Left renal pelvis (tissue), 4 donors: ENCODE results near the gene VAV2. TPM values are rescaled to one million over a fixed set of nuclear protein-coding genes. Genes with fewer than 3 reads are reported as not detected.

ENCODE experiments used
- DNase-seq, 4 donors: peaks; one replicate each; pipeline ENCODE4 v3.0.0-alpha.2; 2013; ENCODE audit warnings: low read depth in 4 of 4, low spot score in 3 of 4
- polyA plus RNA-seq, 4 donors: library from polyadenylated mRNA; unstranded; fragments of 120-200 nt; gene quantifications; one replicate each; pipeline ENCODE4 v1.2.1, GENCODE V29; 2013; ENCODE audit not compliant: insufficient read length in 4 of 4

VAV2 gene
- polyA plus RNA-seq, 4 donors = 14.7 to 47.1 (median 34.7) TPM

DNA sequence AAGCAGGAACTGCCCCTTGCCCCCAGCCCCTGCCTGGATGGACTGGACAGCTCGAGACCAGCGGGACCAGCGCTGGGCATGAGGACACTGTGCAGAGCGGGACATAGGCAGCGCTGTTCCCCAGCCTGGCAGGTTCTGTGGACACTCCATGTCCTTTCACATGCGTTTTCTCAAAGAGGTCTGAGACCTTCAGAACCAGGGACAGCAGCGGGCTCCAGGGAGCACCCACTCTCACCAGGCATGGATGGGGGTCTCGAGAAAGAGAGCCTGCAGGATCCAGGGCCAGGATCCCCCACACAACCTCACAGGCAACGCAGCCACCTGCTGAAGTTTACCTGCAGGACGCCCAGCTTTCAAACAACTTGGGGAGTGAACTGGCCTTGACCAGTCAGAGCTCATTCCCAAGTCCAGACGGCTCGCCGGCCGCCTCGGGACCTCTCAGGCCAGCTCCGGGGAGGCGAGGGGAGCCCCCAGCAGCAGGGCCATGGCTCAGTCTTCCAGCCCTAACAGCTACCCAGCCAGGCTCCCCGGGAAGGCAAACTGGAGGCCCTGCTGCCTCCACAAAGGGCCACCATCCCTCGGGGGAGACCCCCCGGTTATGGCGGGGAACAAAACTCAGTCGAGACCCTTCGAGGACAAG, 181.4 kb downstream of the VAV2 start:
- DNase-seq = no peak

DNA sequence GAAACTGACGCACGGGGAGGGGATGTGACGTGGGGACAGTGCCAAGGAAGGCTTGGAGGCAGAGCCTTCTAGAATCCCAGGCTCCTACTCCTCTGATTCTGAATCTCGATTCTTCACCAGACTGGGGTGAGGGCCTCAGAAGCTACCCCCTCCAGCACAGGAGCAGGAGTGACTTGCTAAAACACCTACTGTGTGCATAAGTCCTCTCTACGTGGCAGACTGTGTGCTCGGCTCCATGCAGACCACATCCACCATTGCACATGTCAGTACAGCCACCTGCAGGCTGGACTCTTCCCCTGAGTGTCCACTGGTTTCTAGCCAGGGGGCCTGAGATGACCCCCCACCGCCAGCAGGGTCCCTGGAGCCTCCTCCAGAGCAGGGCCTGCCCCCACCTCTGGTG, 182.8 kb downstream of the VAV2 start:
- DNase-seq = no peak

DNA sequence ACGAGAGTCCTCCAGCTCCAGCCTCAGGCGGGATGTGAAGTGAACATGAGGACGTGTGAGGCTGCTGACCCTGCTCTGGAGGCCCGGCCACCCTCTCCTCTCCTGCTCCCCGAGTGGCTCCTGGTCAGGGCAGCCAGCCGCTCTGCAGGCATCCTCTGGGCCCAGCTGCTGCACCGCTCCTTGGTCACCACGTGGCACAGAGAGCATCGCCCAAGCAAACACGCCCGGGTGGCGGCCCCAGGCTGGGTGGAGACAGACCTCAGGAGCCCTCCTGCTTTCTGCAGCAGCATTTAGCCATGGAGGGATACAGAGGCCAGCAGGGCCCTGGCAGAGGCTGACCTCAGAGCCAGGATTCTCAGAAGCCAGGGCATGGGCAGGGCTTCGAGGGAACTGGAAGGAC, 184.3 kb downstream of the VAV2 start:
- DNase-seq = no peak

DNA sequence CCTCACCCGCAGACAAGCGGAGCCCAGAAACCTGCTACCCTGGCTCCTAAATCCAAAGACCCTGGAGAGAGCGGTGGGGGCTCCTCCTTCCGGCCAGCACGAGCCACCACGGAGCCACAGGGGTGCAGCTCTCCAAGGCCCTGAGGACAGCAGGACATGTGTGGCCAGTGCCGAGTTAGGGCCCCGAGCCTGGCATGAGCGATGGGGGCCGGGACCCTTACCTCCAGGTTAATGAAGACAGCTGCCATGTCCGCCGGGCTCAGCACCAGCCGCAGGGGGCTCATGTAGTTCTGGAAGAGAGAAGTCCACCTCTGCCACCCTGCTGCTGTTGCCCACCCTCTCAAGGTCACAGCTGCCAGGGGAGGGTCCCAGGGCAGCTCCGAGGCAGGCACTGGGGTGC, 185.1 kb downstream of the VAV2 start:
- no peak for DNase-seq

DNA sequence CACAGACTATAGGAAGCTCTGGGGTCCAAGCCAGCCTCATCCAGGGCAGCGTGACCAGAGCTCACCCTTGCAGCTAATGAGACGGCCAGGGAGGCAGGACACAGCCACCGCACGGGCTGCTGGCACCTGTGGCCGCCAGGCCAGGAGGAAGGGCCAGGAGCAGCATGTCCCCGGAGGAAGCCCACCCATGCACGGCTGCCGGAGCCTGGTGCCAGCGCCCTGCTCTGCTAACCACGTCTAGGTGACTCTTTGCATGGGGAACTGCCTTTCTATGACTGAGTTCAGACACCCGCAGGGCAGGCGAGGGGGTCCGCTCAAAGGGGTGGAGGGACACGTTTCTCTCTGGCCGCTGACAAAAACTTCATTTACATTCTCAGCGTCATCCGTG, 185.5 kb downstream of the VAV2 start:
- DNase-seq = no peak

DNA sequence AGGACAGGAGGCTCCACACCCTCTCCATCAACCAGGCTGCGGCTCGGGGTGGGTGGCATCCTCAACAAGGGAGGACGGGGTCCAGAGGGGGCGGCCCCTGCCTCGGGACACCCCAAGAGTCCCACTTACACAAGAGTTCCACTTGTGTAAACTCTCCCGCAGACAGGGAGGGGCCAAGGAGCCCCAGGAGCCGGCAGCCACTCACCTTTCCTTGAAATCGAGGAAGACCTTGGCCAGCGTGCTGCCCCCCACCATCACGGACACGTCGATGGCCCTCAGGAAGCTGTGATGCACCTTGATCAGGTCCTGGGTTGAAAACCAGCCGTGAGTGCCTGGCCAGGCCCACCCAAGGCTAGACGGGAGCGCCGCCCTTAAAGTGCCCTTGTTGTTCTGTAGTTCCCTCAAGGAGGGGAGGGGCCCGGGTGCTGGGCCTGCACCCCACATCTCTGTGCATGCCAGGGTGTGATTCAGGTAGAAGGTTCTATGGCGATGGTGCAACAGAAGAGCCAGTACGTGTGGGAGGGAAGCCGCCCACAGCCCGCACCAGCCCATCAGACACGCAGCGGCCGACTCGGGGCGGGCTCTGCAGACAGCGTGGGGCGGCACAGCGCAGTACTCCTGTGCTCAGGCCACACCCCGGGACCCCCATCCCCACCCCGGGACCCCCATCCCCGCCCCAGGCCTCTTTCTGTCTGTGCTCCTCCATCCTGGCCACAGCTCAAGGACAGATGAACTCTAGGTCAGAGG, 186.1 kb downstream of the VAV2 start:
- no peak for DNase-seq

DNA sequence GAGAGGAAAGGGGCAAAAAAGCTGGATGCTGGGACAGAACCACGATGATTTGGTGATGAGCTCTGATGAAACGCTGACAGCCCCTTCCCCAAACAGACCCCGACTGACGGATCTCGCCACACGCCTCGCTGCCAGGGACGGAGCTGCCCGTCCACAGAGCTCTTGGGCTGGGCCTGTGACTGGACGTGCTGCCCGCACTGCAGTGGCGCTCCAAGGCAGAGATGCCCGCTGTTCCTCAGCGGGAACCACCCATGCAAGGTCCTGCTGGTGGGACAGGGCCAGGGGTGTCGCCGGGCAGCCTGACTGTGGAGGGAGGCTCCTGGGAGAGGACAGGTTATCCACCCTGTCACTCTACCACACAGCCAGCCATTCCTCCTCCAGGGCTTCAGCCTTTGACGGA, 187.9 kb downstream of the VAV2 start:
- no peak for DNase-seq

DNA sequence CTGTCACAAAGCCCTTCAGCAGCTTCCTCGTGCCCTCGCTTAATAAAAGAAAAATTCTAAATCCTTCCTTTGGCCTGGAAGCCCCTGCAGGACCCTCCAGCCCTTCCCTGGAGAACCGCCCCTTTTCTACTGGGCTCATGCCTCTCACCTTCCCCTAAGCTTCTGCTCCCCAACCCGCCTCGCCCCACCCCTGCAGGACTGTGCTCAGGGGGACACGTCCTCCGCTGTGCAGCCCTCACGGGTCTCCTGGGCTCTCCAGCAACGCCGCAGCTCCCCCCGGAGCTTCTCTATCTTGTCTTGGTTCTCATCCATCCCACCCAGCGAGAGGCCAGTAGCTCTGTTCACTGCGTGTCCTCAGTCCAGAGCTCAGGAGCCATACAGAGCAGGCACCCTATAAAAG, 188.4 kb downstream of the VAV2 start:
- DNase-seq = no peak

DNA sequence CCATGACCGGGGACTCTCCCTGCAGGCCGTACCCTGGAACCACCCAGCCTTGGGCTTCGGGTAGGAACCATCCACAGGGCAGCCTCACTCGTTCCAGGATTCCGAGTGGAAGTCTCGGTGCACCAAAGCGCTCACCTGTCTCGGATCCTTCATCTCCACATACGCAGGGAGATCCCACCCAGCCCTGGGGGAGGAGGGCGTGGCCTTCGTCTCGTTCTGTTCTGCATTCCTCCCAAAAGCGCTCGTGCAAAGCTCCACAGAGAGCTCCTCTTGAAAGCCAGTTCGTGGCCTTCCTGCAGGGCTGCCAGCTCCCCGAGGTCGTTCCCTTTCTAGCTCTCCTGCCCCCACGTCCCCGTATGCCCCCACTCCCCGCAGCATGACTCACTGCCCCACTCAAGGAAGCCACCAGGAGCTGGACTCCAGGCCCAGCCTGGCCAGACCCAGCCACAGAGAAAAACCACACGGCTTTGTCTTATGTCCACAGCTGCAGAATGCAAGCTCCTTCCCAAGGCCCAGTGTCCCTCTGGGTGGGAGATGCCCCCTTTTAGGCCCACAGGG, 189.0 kb downstream of the VAV2 start:
- DNase-seq = no peak

DNA sequence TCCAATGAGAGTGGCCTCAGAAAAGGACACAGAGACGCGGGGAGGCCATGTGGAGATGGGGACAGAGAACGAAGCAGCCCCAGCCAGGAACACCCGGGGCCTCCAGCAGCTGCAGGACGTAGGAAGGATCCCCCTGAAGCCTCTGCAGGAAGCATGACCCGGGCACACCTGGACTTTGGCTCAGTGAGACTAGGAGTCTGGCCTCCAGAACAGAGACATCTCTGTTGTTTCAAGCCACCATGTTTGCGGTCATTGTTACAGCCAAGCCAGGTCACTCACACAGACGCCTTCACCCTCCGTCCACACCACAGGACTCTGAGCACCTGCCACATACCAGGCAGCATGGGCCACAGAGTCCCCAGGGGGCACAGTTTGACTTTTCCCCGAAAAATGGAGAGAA, 190.4 kb downstream of the VAV2 start:
- no peak for DNase-seq

DNA sequence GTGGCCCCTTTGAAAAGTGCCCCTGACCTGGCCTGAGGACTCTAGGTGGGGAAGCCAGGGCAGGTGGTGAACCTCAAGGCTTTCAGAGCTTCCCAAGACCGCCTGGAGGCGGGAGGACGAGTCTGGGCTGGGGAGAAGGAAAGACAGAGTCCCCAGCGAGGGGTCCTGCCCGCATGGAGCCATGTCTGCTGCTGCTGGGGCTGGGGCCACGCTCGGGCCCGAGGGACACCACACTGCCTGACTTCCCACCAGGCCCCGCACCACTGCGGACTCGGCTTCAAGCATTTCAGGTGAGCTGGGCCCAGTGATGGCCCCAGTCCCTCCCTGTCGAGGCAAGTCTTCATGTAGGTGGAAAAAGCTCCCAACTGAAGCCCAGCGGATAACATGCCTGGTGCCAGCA, 191.9 kb downstream of the VAV2 start:
- DNase-seq = no peak

DNA sequence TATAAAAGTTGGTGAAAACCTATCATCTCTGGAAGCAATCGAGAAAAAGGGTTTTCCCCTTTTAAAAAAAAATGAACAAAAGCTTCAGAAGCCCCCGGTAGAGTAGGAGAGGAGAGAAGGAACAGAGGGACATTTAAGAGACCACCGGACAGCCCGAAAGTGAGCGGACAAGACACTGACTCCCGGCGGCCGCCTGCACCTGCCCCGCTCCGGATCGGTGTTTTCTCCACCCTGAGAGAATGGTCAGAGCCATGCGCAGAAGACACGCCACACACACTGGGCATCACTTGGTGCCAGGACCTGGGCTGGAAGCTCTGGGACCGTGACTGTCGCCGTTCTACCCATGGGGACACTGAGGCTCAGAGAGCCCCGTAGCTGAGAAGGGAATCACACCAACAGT, 192.4 kb downstream of the VAV2 start:
- DNase-seq = no peak

DNA sequence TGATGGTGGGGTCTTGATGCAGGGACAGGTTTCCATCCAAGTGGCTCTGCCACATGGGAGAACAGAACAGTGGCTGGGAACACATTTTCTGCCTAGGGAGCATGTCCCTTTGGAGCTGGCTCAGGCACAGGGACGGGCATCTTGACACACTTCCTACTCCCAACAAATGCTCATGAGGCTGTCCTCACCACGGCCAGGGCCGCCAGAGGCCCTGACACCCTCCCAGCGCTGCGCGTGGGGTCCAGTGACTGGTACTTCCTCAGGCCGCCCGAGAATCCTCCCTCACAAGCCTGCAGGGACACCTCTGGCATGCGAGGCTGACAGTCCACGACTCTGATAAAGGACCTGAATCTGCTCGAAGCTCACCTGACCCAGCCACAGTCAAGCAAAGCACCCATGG, 193.0 kb downstream of the VAV2 start:
- DNase-seq = no peak

DNA sequence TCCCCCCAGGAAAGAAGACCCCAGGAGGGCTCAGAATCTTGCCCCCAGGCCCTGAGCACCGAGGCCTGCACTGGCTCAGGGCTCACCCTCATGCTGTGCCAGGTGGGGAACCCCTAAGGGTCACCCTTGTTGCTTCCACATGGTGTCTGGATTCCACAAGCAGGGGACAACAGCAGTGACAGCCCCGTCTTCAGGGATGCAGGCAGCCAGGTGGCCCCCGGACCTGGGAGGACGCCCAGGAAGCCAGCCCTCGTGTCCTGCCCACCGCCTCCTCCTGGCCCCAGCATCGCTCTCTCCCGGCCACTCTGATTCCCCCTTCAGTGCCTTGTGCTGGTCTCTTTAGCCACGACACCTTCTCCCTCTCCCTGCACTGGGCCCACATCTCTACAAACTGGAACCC, 194.0 kb downstream of the VAV2 start:
- no peak for DNase-seq

DNA sequence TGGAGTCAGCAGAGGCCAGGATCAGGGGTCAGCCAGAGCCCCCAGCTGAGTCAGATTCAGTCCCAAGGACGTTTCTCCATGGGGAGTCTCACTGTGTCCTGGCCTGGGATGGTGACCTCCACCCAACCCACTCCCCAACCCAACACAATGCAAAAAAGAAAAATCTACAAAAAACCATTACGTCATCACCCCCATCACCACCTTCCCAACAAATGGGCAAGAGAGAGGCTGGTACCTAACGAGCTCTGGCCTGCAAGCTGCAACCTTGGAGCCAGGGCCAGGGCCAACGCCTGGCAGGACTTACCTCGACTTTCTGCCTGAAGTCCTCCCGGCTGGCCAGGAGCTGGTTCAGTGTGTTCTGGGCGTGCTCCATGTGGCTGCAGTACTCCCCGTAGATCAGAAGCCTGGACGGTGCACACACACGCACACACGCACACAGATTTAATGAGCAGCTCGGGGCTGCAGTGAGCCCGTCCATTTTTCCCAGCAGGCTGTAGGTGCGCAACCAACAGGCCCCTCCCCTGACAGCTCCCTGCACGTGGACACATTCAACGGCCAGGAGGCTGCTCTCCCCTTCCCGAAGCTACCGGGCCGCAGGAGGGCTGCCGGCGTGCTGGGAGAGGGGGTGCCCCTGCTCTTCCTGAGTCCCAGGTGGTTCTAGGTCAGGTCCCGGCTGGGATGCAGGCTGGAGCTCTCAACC, 194.6 kb downstream of the VAV2 start:
- DNase-seq = no peak

DNA sequence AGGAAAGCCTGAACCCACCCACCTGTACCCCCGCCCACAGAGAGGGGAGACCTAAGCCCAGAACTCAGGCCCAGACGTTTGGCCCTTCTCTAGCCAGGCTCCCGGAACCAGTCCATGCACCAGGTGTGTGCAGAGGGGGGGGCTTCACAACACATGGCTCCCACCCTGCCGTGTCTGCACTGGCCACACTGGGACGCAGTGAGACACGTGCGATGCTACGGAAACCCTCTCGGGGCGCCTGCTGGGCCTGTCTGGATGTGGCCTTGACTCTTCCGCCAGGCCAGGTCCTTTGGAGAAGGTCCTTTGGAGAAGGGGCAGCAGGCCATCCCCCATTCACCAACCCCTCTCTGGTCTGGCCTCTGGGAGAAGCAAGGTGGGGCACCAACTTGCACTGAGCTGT, 195.6 kb downstream of the VAV2 start:
- DNase-seq = no peak

DNA sequence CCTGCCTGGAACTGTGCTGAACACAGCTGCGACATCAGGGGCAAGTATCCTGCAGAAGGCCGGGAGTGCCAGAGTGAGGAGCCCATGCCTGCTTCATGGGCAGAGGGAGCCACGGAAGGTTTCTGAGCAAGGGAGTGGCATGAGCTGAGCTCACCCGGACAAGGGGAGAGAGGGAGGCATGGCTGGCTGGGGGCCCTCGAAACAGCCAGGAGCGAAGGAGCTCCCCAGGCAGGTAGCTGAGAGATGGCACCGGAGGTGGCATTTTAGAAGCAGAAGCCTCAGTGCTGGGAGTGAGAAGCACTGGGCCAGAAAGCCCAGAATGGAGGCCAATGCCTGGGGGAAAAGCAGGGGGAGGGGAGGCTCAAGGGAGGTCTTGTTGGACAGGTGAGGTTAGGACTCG, 197.1 kb downstream of the VAV2 start:
- no peak for DNase-seq

DNA sequence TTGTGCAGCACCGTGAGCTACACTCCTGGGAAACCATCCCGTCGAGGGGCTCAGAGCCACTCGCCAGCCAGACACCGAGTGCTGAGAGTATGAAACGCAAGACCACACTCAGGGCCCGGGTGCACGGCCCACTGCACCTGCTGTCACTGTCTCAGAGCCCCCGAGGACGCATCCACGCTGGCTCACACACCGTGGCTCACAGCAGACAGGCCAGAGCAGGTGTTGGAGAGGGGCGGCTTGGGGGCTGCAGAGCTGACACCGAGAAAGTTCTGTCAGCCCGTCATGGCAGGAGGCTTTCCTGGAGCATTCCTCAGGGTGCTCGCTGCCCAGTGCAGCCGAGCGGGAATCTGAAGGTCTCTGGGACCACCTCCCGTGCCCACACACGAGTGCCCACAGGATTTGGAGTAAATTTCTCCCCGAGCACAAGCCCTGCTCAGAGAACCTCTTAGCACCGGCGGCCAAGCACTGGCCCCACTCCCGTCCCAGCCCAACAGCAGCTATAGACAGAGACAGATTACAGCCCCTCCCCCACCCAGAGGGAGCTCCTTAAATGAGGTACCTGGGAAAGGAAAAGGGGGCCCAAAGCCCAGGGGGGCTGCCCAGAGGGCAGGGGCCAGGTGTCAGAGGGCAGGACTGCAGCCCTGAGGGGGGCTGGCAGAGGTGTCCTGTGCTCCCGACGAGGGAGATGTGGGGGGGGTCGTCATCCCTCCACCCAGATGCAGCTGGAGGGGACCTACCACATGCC, 197.9 kb downstream of the VAV2 start:
- DNase-seq = no peak

DNA sequence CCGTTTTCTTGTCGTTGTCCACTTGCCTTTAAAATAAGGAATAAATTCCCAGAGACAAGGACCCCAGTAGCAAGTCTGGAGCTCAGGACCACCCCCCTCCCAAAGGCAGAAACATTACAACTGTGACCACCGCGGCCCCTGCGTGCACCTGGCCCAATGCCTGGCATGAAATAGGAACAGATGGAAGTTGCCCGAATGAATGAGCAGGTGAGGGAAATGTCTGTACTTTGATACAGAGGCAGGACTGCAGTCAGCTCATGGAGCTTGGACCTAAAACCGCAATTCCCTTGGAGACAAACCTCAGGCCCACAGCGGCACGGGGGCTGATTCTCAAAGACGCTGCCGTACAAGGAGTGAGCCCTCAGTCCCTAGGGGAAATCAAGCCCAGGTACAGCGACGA, 198.7 kb downstream of the VAV2 start:
- no peak for DNase-seq

DNA sequence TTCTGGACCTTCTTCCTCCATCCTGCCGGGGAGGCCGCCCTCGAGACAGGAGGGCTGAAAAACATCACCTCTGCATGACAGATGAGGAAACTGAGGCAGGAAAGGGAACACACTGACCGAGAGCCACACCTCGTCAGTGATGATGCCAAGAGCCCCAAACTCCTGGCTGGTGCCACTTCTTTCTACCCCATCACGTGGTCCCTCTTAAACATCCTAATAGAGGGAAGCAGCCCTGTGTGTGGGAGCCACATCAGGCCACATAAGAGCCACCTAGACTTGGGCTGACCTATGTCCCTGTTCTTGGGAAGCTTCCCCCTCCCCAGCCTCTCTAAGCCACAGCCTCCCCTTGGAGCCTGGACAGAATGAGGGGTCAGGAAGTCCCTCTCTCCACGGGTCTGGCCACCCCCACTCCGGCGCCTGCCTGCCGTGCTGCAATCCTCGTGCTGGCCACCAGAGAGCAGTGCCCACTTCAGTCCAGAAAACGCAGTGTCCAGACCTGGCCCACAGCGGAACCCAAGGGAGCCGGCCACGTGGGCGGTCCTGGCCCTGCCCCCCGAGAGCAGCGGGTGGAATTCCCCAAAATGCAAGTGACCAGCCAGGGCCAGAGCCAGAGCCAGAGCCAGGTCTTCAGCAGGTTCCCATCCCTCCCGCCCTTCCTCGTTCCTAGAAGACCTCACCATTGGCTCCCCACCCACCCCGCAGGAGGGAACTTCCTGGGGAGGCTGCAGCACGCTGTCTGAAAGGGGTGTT, 199.2 kb downstream of the VAV2 start:
- DNase-seq = peak in 2 of 4 donors; percentile 25 to 42
